ENCODE data around the gene CFAP97D1.

The CFAP97D1 gene

GRCh38 chr17:43780135-43780534 lies at the start of gene CFAP97D1:
CFAP97D1 (plus strand) TSS chr17:43780435; CDS start chr17:43780463, 28 bp downstream.
- DNase-seq (ENCODE audit: low spot score): no peak

GRCh38 chr17:43732958-43733357 lies 47.3 kb upstream of the CFAP97D1 start:
- no peak for DNase-seq (ENCODE audit: low spot score)

GRCh38 chr17:43733956-43734355 lies 46.3 kb upstream of the CFAP97D1 start:
- no peak for DNase-seq (ENCODE audit: low spot score)

- no peak for DNase-seq (ENCODE audit: low spot score)
Measured at GRCh38 chr17:43734376-43734775, 45.9 kb upstream of the CFAP97D1 start.

GRCh38 chr17:43736389-43736788 lies 43.8 kb upstream of the CFAP97D1 start:
- no peak for DNase-seq (ENCODE audit: low spot score)

GRCh38 chr17:43737722-43738121 lies 42.5 kb upstream of the CFAP97D1 start:
- no peak for DNase-seq (ENCODE audit: low spot score)

GRCh38 chr17:43740541-43740940 lies 39.7 kb upstream of the CFAP97D1 start:
- DNase-seq (ENCODE audit: low spot score): no peak

GRCh38 chr17:43741636-43742035 lies 38.6 kb upstream of the CFAP97D1 start:
- DNase-seq (ENCODE audit: low spot score): no peak

GRCh38 chr17:43745541-43745940 lies 34.7 kb upstream of the CFAP97D1 start:
- no peak for DNase-seq (ENCODE audit: low spot score)

GRCh38 chr17:43750153-43750552 lies 30.1 kb upstream of the CFAP97D1 start:
- no peak for DNase-seq (ENCODE audit: low spot score)

GRCh38 chr17:43753493-43754129 lies 26.6 kb upstream of the CFAP97D1 start:
- no peak for DNase-seq (ENCODE audit: low spot score)

- no peak for DNase-seq (ENCODE audit: low spot score)
Measured at GRCh38 chr17:43754947-43755346, 25.3 kb upstream of the CFAP97D1 start.

GRCh38 chr17:43755389-43755875 lies 24.8 kb upstream of the CFAP97D1 start:
- DNase-seq (ENCODE audit: low spot score): no peak

- DNase-seq (ENCODE audit: low spot score): no peak
Measured at GRCh38 chr17:43756201-43756600, 24.0 kb upstream of the CFAP97D1 start.

- DNase-seq (ENCODE audit: low spot score): no peak
Measured at GRCh38 chr17:43757171-43757660, 23.0 kb upstream of the CFAP97D1 start.

- no peak for DNase-seq (ENCODE audit: low spot score)
Measured at GRCh38 chr17:43758086-43758485, 22.1 kb upstream of the CFAP97D1 start.

GRCh38 chr17:43758497-43759174 lies 21.6 kb upstream of the CFAP97D1 start, which contains the start of gene SOST:
SOST (minus strand) TSS chr17:43758791; CDS start chr17:43758741, 50 bp downstream.
- DNase-seq (ENCODE audit: low spot score): no peak

GRCh38 chr17:43759836-43760235 lies 20.4 kb upstream of the CFAP97D1 start:
- no peak for DNase-seq (ENCODE audit: low spot score)

- peak; percentile 96 for DNase-seq (ENCODE audit: low spot score)
Measured at GRCh38 chr17:43760254-43760852, 19.9 kb upstream of the CFAP97D1 start.

- DNase-seq (ENCODE audit: low spot score): peak; percentile 80
Measured at GRCh38 chr17:43766413-43767052, 13.7 kb upstream of the CFAP97D1 start.

- no peak for DNase-seq (ENCODE audit: low spot score)
Measured at GRCh38 chr17:43767053-43767712, 13.1 kb upstream of the CFAP97D1 start.

GRCh38 chr17:43767713-43768059 lies 12.5 kb upstream of the CFAP97D1 start:
- DNase-seq (ENCODE audit: low spot score): no peak
